GM21619 (cell line): ENCODE results near the gene ZNF71.
"Not testable (repeated sequence)": the region's sequence is repeated elsewhere in the genome, so short reads cannot be mapped to it uniquely, and the experiment has no call there.

Experiments
- ATAC-seq: cut with Tn5 transposase; IDR thresholded peaks from one replicate; pipeline ENCODE4 v1.9.1; 2021; ENCODE audit not compliant: unreplicated experiment

ZNF71 gene

DNA sequence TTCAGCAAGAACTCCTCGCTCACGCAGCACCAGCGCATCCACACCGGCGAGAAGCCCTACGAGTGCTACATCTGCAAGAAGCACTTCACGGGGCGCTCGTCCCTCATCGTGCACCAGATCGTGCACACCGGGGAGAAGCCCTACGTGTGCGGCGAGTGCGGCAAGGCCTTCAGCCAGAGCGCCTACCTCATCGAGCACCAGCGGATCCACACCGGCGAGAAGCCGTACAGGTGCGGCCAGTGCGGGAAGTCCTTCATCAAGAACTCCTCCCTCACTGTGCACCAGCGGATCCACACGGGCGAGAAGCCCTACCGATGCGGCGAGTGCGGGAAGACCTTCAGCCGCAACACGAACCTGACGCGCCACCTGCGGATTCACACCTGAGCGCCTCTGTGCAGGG is 27.3 kb downstream of the ZNF71 start:
- no peak for ATAC-seq

GRCh38 chr19:56623006-56623405 is 27.9 kb downstream of the ZNF71 start:
- no peak for ATAC-seq

GRCh38 chr19:56625708-56626107 is 30.6 kb downstream of the ZNF71 start:
- no peak for ATAC-seq

DNA sequence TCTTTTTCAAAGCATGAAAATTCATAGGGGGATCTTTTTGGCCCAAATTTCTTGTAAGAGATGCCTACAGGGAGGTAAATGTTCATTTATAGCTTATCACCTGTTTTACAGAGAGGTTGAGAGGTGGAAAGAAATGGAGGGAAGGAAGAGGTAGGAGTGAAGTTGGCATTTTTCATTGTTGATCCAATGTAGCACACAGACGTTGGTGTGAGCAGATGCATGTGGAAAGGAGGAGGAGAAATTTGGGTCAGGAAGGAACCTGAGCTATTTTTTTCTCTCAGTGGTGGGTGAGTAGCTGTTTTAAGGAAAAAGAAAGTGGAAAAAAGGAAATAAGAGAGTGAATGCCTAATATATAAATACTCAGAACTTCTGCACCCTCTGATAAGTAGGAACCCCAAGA is 37.9 kb downstream of the ZNF71 start:
- no peak for ATAC-seq

- no peak for ATAC-seq
Measured at GRCh38 chr19:56637976-56638555, 43.0 kb downstream of the ZNF71 start.

- ATAC-seq: no peak
Measured at GRCh38 chr19:56639217-56639616, 44.1 kb downstream of the ZNF71 start.

DNA sequence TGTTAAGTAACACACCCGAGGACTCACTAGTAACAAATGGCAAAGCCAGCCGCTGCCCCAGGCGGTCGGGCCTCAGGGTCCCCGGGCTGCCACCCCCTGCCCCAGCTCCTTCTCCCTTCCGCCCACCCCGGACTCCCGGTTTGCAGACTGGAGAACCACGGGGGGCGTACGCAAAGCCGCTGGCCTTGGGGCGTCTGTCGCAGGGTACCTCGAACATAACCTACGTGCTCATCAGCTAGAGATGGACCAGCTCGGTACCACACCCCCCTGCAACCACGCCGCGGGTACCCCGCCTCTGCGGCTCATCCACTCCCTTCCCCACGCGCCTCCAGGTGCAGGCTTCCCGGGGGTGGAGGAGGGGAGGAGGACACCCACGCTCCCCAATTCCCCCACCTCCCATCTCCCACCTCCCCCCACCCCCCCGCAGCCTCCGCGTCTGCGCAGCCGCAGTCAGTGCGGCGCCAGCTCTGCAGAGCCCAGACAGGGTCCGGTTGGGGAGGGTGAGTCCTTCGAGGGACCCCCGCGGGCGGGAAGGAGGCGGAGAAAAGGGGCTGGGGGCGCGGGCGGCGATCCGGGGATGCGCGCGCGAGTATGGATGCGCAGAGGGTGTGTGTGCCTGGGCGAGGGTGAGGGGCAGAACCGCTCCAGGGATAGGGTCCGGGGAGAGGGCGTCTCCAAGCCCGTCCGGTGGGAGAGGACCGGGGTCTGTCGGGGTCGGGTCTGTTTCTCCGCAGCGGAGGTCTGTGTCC is 47.8 kb downstream of the ZNF71 start, which contains the start of gene SMIM17:
Gene SMIM17 (plus strand): TSS at position 449 of the 749 bp plus-strand sequence. CDS start 2,509 bp downstream, outside the sequence.
- ATAC-seq: no peak

DNA sequence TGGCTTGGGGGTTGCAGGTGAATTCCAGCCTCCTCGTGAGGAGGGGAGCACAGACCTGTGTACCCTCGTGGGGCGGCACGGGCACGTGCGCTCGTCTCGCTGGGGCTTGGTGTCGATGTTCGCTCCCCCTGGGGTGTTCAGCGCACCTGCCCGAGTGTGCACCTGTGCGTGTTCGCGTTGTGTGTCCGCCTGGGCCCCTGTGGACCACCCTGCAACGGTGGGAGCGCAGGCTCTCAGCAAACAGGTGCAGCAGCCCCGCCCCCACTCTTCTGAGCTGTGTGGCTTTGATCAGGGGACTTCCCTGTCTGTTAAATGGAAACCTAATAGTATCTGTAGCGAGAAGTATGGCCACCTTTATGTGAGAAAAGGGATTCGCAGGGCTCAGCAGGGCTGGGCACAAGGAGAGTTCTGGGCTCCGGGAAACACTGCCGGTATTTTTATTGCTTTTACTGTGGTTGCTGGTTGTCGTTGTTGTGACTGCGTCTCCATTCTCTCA is 48.4 kb downstream of the ZNF71 start:
- ATAC-seq: no peak

- ATAC-seq: no peak
Measured at GRCh38 chr19:56654151-56654550, 59.0 kb downstream of the ZNF71 start.

GRCh38 chr19:56660381-56661107 is 65.4 kb downstream of the ZNF71 start:
- ATAC-seq: no peak

DNA sequence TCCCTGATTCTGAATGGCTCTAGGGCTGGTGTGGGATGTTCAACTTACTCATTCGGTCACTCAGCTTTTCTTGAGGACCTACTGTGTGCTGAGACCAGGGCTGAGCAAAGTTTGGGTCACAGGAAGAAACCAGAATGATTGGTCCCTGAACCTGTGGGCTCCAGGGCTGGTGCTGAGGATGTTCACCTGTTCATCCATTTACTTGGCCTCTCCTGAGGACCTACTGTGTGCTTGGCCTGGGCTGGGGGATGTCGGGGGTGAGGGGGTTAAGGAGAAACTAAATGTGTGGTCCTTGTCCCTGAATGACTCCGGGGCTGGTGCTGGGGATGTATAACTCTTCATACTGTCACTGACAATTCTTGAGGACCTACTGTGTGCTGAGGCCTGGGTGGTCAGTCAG is 66.1 kb downstream of the ZNF71 start:
- no peak for ATAC-seq

- no peak for ATAC-seq
Measured at GRCh38 chr19:56663931-56664500, 68.9 kb downstream of the ZNF71 start.

DNA sequence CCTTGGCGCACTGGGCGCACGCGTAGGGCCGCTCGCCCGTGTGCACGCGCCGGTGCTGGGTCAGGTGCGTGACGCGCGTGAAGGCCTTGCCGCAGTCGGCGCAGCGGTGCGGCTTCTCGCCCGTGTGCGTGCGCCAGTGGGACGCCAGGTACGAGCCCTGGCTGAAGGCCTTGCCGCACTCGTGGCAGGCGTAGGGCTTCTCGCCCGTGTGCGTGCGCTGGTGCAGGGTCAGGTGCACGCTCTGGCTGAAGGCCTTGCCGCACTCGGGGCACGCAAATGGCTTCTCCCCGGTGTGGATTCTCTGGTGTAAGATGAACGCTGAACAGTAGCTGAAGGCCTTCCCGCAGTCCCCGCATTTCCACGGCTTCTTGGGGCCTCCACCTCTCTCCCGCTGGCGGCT is 69.4 kb downstream of the ZNF71 start:
- no peak for ATAC-seq

DNA sequence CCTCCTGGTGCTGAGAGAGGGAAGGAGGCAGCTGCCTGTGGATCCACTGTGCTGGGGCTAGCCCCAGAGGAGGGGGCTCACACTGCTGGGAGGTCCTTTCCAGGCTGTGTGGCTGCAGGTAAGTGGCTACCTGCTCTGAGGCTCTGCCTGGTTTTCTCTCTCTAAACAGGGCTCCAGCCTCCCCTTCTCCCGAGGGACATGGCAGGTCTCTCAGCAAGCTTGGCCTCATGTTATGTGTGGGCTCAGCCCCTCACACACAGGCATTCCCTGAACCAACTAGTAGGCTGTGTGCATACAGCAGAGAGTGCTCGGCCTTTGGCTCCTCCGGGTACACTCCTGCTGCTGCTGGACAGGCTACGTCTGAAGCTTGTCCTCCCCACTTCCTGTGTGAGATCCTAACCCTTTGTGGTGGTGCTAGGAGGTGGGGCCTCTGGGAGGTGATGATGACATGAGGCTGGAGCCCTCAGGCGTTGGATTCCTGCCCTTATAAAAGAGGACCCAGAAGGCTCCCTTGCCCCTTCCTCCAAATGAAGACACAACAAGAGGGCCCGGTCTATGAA is 72.3 kb downstream of the ZNF71 start:
- ATAC-seq: no peak

GRCh38 chr19:56668676-56669075 is 73.6 kb downstream of the ZNF71 start:
- ATAC-seq: no peak

GRCh38 chr19:56670401-56670960 is 75.4 kb downstream of the ZNF71 start:
- no peak for ATAC-seq

GRCh38 chr19:56670961-56671612 is 76.0 kb downstream of the ZNF71 start:
- ATAC-seq: no peak

DNA sequence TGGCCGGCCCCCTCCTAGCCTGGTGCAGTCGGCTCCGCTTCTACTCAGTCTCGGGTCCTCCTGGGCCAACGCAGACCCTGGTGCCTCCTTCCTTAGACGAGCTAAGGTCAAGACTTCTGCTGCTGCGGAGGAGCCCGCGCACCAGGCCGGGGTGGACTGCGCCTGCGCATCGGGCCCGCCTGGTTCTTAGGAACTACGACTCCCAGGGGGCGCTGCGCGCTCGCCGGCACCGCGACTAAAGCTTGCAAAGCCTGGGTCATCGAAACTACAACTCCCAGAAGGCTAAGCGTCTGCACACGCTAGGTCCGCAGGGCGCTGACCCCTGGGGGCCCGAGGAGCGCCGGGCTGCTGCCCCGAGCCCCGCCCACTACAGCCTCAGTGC is 76.5 kb downstream of the ZNF71 start, which contains the start of gene ZNF835:
Gene ZNF835 (minus strand): TSS at position 145 of the 382 bp plus-strand sequence. CDS start 6,559 bp downstream, outside the sequence.
- ATAC-seq: no peak

DNA sequence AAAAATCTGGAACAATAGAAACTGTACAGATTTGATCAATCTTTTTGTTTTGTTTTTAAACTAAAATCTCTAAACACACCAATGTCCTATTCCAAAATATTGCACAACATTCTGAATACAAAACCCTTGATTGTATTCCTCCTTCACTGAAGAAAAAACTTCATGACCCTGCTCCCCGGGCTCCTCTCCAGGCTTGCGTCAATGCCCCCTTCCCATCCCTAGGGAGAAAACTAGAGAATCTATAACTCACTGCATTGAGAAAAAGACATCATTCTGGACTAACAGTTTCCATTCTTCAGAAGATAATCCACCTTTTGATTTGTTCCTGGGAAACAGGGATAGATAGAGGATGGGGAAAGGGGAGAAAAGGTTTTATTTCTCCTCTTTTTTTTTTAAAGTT is 77.5 kb downstream of the ZNF71 start:
- not testable (repeated sequence) for ATAC-seq
